Measurements from ENCODE around the gene ANXA10.

DNA sequence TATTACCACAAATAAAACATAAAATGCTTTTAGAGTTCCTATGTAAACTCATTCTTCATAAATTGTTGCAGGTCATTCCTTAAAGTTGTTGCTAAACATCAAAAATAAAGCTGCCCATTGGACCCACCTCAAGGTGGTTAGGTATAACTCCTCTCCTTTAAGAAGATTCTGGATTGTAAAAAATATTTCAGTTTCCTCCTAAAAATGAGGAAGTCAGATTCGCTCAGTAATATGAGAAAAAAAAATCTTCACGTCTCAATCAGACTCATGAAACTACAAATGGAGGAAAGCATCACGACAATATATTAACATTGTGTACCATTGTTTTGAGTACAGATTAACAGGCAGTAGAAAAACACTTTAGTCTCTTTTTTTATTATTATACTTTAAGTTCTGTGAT, 120.3 kb downstream of the ANXA10 start:
- TF ChIP-seq, protein P1, sequence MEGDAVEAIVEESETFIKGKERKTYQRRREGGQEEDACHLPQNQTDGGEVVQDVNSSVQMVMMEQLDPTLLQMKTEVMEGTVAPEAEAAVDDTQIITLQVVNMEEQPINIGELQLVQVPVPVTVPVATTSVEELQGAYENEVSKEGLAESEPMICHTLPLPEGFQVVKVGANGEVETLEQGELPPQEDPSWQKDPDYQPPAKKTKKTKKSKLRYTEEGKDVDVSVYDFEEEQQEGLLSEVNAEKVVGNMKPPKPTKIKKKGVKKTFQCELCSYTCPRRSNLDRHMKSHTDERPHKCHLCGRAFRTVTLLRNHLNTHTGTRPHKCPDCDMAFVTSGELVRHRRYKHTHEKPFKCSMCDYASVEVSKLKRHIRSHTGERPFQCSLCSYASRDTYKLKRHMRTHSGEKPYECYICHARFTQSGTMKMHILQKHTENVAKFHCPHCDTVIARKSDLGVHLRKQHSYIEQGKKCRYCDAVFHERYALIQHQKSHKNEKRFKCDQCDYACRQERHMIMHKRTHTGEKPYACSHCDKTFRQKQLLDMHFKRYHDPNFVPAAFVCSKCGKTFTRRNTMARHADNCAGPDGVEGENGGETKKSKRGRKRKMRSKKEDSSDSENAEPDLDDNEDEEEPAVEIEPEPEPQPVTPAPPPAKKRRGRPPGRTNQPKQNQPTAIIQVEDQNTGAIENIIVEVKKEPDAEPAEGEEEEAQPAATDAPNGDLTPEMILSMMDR (IDR thresholded peaks at IDR 0.05): no peak
- TF ChIP-seq POLR2A (IDR thresholded peaks at IDR 0.05): no peak
